ENCODE results near the gene HAT1.
"Not testable (repeated sequence)": the region's sequence is repeated elsewhere in the genome, so short reads cannot be mapped to it uniquely, and the experiment has no call there.

HAT1 gene

DNA sequence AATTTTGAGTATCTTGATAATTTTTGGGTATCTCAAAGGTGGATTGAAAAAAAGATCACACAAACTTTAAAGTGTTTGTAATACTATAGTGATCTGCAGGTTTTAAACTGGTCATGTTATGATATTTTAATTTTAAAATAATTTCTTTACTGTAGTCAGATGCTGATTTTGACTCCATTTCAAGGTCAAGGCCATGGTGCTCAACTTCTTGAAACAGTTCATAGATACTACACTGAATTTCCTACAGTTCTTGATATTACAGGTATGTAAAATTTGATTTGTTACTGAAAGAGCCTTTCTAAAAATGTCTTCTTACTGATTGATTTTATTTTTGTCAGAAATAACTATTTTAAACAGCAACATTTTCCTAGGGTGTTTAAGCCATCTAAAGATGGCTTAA, 44.4 kb downstream of the HAT1 start:
- Histone ChIP-seq H3K27ac (no peak overlapping the region), H3K4me3 (ENCODE audit: low read depth in 1 of 2, low read length in 1 of 2) (no peak overlapping the region), H3K27me3 (no peaks in the 10 kb centered on the region), H3K9me3 (no peaks in the 10 kb centered on the region), H3K36me3 (no peaks in the 10 kb centered on the region), H3K4me1 (ENCODE audit: control insufficient read depth in 1 of 2, insufficient read depth in 1 of 2, low read depth in 1 of 2, low read length in 1 of 2) (peaks cover 10 to 12% of the 10 kb centered on the region in 2 experiments)
- TF ChIP-seq, protein P1, sequence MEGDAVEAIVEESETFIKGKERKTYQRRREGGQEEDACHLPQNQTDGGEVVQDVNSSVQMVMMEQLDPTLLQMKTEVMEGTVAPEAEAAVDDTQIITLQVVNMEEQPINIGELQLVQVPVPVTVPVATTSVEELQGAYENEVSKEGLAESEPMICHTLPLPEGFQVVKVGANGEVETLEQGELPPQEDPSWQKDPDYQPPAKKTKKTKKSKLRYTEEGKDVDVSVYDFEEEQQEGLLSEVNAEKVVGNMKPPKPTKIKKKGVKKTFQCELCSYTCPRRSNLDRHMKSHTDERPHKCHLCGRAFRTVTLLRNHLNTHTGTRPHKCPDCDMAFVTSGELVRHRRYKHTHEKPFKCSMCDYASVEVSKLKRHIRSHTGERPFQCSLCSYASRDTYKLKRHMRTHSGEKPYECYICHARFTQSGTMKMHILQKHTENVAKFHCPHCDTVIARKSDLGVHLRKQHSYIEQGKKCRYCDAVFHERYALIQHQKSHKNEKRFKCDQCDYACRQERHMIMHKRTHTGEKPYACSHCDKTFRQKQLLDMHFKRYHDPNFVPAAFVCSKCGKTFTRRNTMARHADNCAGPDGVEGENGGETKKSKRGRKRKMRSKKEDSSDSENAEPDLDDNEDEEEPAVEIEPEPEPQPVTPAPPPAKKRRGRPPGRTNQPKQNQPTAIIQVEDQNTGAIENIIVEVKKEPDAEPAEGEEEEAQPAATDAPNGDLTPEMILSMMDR (IDR thresholded peaks at IDR 0.05): no peak

DNA sequence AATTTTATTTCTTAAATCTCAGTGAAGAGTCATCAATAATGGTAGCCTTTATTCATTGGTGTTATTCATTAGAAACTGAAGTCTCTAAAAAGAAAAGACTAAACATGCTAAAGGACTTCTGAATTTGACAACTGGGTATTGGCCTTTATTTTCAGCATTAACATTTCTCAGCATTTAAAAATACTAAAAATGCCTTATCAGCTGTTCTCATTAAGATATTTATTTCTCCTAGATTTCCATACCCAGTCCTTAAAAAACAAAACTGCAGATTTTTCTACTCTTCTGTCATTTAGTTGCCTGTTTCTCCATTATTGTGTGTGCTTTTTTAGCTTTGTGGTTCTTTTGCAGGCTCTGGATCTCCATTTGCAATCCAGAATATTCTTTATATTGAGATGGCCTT, 46.2 kb downstream of the HAT1 start:
- no peaks in the 10 kb centered on the region for H3K27me3 ChIP-seq
- no peaks in the 10 kb centered on the region for H3K9me3 ChIP-seq
- peaks cover 10 to 12% of the 10 kb centered on the region in 2 experiments for H3K4me1 ChIP-seq (ENCODE audit: control insufficient read depth in 1 of 2, insufficient read depth in 1 of 2, low read depth in 1 of 2, low read length in 1 of 2)
- TF ChIP-seq, protein P1 (IDR thresholded peaks at IDR 0.05): no peak
- H3K36me3 ChIP-seq: no peaks in the 10 kb centered on the region
- H3K27ac ChIP-seq: no peak overlapping the region
- no peak overlapping the region for H3K4me3 ChIP-seq (ENCODE audit: low read depth in 1 of 2, low read length in 1 of 2)

DNA sequence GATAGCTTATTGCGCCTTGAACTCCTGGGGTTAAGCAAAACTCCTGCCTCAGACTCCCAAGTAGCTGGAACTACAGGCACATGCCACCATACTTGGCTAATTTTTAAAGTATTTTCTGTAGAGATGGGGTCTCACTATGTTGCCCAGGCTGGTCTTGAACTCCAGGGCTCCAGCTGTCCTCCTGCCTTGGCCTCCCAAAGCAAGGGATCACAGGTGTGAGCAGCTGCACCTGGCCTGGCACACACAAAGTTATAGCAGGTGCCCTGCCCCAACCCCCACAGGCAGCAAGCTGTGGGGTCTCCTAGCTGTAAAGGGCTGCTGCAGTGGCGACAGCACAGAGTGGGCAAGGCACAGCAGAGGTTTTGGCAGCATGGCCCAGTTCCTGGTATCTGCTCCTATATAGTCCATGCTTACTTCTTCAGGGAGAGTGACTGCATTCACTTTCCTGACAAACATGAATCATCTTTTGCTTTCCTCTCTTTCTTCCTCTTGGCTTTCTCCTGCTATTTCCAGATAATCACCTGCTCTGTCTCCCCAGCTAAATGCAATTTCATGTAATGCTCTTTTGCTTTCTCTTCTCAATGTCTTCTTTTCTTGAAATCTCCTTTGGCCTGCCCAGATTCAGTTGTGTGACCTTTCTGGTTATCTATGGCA, 50.2 kb downstream of the HAT1 start:
- Histone ChIP-seq H3K4me1 (ENCODE audit: control insufficient read depth in 1 of 2, insufficient read depth in 1 of 2, low read depth in 1 of 2, low read length in 1 of 2) (peaks cover under 1% of the 10 kb centered on the region in 2 experiments), H3K36me3 (peaks cover 8% of the 10 kb centered on the region), H3K27ac (no peak overlapping the region), H3K27me3 (no peaks in the 10 kb centered on the region), H3K9me3 (no peaks in the 10 kb centered on the region), H3K4me3 (ENCODE audit: low read depth in 1 of 2, low read length in 1 of 2) (no peak overlapping the region)
- TF ChIP-seq, protein P1 (IDR thresholded peaks at IDR 0.05): no peak

DNA sequence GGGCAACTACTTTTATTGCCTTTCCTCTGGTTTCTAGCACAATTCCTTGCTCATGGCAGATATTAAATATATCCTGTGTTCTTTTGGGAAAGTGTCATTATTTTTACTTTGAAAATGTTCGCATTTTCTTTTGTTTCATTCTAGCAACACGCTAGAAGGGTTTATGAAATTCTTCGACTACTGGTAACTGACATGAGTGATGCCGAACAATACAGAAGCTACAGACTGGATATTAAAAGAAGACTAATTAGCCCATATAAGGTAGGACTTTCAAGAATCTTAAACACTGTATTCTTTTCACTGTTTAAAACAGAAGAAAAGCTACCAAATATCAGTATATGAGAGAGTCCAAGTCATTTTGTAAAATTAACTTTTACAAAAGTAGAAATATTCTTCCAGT, 56.8 kb downstream of the HAT1 start:
- TF ChIP-seq, protein P1 (IDR thresholded peaks at IDR 0.05): no peak
- H3K4me3 ChIP-seq (ENCODE audit: low read depth in 1 of 2, low read length in 1 of 2): no peak overlapping the region
- no peak overlapping the region for H3K27ac ChIP-seq
- H3K36me3 ChIP-seq: peaks cover 25% of the 10 kb centered on the region
- peaks cover 3 to 16% of the 10 kb centered on the region in 2 experiments for H3K4me1 ChIP-seq (ENCODE audit: control insufficient read depth in 1 of 2, insufficient read depth in 1 of 2, low read depth in 1 of 2, low read length in 1 of 2)
- no peaks in the 10 kb centered on the region for H3K9me3 ChIP-seq
- H3K27me3 ChIP-seq: no peaks in the 10 kb centered on the region

DNA sequence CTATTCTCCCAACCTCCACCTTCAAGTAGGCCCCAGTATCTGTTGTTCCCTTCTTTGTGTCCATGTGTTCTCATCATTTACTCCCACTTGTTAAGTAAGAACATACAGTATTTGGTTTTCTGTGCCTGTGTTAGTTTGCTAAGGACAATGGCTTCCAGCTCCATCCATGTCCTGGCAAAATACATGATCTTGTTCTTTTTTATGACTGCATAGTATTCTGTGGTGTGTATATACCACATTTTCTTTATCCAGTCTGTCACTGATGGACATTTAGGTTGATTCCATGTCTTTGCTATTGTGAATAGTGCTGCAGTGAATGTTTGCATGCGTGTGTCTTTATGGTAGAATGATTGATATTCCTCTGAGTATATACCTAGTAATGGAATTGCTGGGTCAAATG, 61.7 kb downstream of the HAT1 start:
- Histone ChIP-seq H3K36me3 (peaks cover 15% of the 10 kb centered on the region), H3K4me1 (ENCODE audit: control insufficient read depth in 1 of 2, insufficient read depth in 1 of 2, low read depth in 1 of 2, low read length in 1 of 2) (peaks cover 0 to 16% of the 10 kb centered on the region in 2 experiments)
- H3K27ac ChIP-seq; H3K9me3 ChIP-seq; H3K27me3 ChIP-seq; H3K4me3 ChIP-seq (ENCODE audit: low read depth in 1 of 2, low read length in 1 of 2): not testable (repeated sequence)

DNA sequence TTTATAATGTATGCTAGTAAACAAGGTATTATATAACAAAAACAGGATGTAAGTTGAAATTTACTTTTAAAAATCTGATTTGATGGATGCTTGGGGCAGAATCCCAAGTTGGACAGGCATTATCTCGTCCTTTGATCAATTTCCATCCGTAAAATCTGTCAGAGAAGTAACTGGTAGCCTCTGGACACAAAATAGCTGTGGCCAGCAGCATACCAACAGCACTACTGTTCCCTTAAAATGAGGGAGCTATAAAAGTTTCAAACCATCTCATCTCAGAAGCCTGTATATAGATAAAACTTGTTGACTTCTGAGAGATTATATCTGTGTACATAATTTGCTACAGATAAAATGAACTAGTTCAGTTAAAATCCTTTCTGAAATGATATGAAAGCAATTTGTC, 62.8 kb downstream of the HAT1 start:
- TF ChIP-seq, protein P1 (IDR thresholded peaks at IDR 0.05): no peak
- Histone ChIP-seq H3K36me3 (peaks cover 4% of the 10 kb centered on the region), H3K27ac (no peak overlapping the region), H3K4me3 (ENCODE audit: low read depth in 1 of 2, low read length in 1 of 2) (no peak overlapping the region), H3K4me1 (ENCODE audit: control insufficient read depth in 1 of 2, insufficient read depth in 1 of 2, low read depth in 1 of 2, low read length in 1 of 2) (peaks cover 0 to 16% of the 10 kb centered on the region in 2 experiments), H3K9me3 (no peaks in the 10 kb centered on the region), H3K27me3 (no peaks in the 10 kb centered on the region)
